ENCODE data around the gene AKR1C2.

- no peak for TF ChIP-seq ZEB2 (IDR thresholded peaks at IDR 0.05)
- TF ChIP-seq NONO (IDR thresholded peaks at IDR 0.05; ENCODE audit: low read depth in 2 of 2, low read length in 1 of 2): no peak
- TF ChIP-seq CBX5 (IDR thresholded peaks at IDR 0.05; ENCODE audit: borderline replicate concordance, low read depth): no peak
- no peak for TF ChIP-seq FOS (IDR thresholded peaks at IDR 0.05; ENCODE audit: extremely low read depth, insufficient read length)
- no peak for TF ChIP-seq CTCF (IDR thresholded peaks at IDR 0.05 in 2 of 3, conservative IDR thresholded peaks at IDR 0.05 in 1 of 3; ENCODE audit: insufficient read depth in 2 of 3, low read depth in 1 of 3, low read length in 3 of 3)
- TF ChIP-seq TEAD1 (CRISPR knock-in tag; IDR thresholded peaks at IDR 0.05): no peak
Observed at GRCh38 chr10:4990217-4990616, 13.4 kb downstream of the AKR1C2 start.

Measured in K562 (cell line).